Stimulated activated CD8-positive, alpha-beta memory T cell treated with anti-CD3 and anti-CD28 coated beads, Interleukin-15, amount 100 ng/mL, for 48 hours (primary cell): ENCODE data around the gene FNDC7.
A peak's percentile ranks its signal among the peaks of the same experiment; 100 is the strongest.
"Not testable (repeated sequence)": the region's sequence is repeated elsewhere in the genome, so short reads cannot be mapped to it uniquely, and the experiment has no call there.

Experiments
- DNase-seq, 2 donors: peaks; one replicate each; pipeline ENCODE4 v3.0.0-alpha.2; 2020; ENCODE audit warnings: low read depth in 2 of 2

Gene FNDC7

GRCh38 chr1:108742253-108742652 lies 29.5 kb downstream of the FNDC7 start:
- DNase-seq: no peak

GRCh38 chr1:108745980-108746381 lies 33.3 kb downstream of the FNDC7 start:
- DNase-seq: no peak

- peak; percentile 98 to 99 for DNase-seq
Measured at GRCh38 chr1:108746382-108747170, 33.9 kb downstream of the FNDC7 start, which contains the start of gene STXBP3. Gene STXBP3, plus strand, starts transcription at chr1:108746674. Its CDS starts 64 bp downstream, at chr1:108746738.

- DNase-seq: peak; percentile 8 to 9
Measured at GRCh38 chr1:108747171-108747850, 34.6 kb downstream of the FNDC7 start.

GRCh38 chr1:108747898-108748297 lies 35.2 kb downstream of the FNDC7 start:
- no peak for DNase-seq

- DNase-seq: no peak
Measured at GRCh38 chr1:108749081-108749480, 36.4 kb downstream of the FNDC7 start.

- DNase-seq: no peak
Measured at GRCh38 chr1:108750476-108751181, 37.9 kb downstream of the FNDC7 start.

- no peak for DNase-seq
Measured at GRCh38 chr1:108753363-108753762, 40.7 kb downstream of the FNDC7 start.

- no peak for DNase-seq
Measured at GRCh38 chr1:108758796-108759195, 46.1 kb downstream of the FNDC7 start.

- DNase-seq: no peak
Measured at GRCh38 chr1:108767115-108767514, 54.4 kb downstream of the FNDC7 start.

- no peak for DNase-seq
Measured at GRCh38 chr1:108767708-108768107, 55.0 kb downstream of the FNDC7 start.

GRCh38 chr1:108777839-108778238 lies 65.1 kb downstream of the FNDC7 start:
- no peak for DNase-seq

- no peak for DNase-seq
Measured at GRCh38 chr1:108779455-108779854, 66.7 kb downstream of the FNDC7 start.

- no peak for DNase-seq
Measured at GRCh38 chr1:108780937-108781574, 68.3 kb downstream of the FNDC7 start.

- DNase-seq: not testable (repeated sequence)
Measured at GRCh38 chr1:108781575-108781944, 68.9 kb downstream of the FNDC7 start.

GRCh38 chr1:108785264-108785663 lies 72.6 kb downstream of the FNDC7 start:
- no peak for DNase-seq

- no peak for DNase-seq
Measured at GRCh38 chr1:108785880-108786279, 73.2 kb downstream of the FNDC7 start.

- no peak for DNase-seq
Measured at GRCh38 chr1:108791790-108792189, 79.1 kb downstream of the FNDC7 start.
